Prostate gland (tissue), 2 donors: ENCODE results near the gene ANKMY1. TPM values are rescaled to one million over a fixed set of nuclear protein-coding genes. Genes with fewer than 3 reads are reported as not detected.

Experiments used
- DNase-seq: peaks from one replicate; pipeline ENCODE4 v3.0.0-alpha.2; 2019; ENCODE audit warnings: low spot score
- H3K27ac ChIP-seq, 2 donors: fragments of 200-600 bp; sonication (generic); 2 replicates each; pipeline ENCODE4 v1.5.1; 2017 to 2019
- H3K27me3 ChIP-seq: fragments of 200-600 bp; sonication (generic); replicated peaks from 2 replicates; pipeline ENCODE4 v1.5.1; 2019; ENCODE audit not compliant: insufficient read depth
- H3K36me3 ChIP-seq, 2 donors: fragments of 200-600 bp; sonication (generic); 1 replicate in 1 of 2; 2 replicates in 1 of 2; pipeline versions ENCODE4 v1.5.1 to v1.8.1; 2017 to 2019
- H3K4me1 ChIP-seq: fragments of 200-600 bp; sonication (generic); replicated peaks from 2 replicates; pipeline ENCODE4 v1.5.1; 2019
- H3K4me3 ChIP-seq, 2 donors: fragments of 200-600 bp; sonication (generic); 2 replicates each; pipeline ENCODE4 v1.5.1; 2017 to 2019
- H3K9me3 ChIP-seq: fragments of 200-600 bp; sonication (generic); 2 replicates; pipeline ENCODE4 v1.5.1; 2017
- CTCF ChIP-seq, 4 experiments: fragments of 200-600 bp in 2 of 4; fragments of 450-650 bp in 2 of 4; sonication (generic) in 2 of 4; IDR thresholded peaks; 1 replicate in 3 of 4; 2 replicates in 1 of 4; pipeline ENCODE4 v1.5.1; 2016 to 2019; ENCODE audit warnings: antibody characterized with exemption in 4 of 4, mild to moderate bottlenecking in 2 of 4, moderate library complexity in 2 of 4
- POLR2A ChIP-seq: fragments of 450-650 bp; IDR thresholded peaks from one replicate; pipeline ENCODE4 v1.6.1; 2016; ENCODE audit warnings: antibody characterized with exemption, mild to moderate bottlenecking
- POLR2AphosphoS5 ChIP-seq: sonication (generic); formaldehyde crosslinking; IDR thresholded peaks from one replicate; pipeline ENCODE4 v1.6.1; 2017; ENCODE audit warnings: antibody characterized with exemption
- WGBS: methylation state at CpG from one replicate; pipeline ENCODE4 v1.1.5; 2018; 5-methylcytosine and 5-hydroxymethylcytosine counted together
- intact Hi-C: fragments of 100-400 bp; cut with DNase I; formaldehyde crosslinking; loops from one replicate; pipeline ENCODE4 v1.14.2; 2022
- total RNA-seq, 2 donors: library from RNA; depleted of rRNA; stranded (reverse); fragments of >200 nt; gene quantifications; one replicate each; pipeline ENCODE4 v1.1.0, GENCODE V29; 2016

Gene ANKMY1
- total RNA-seq, 2 donors from 2014 or later, result 22.7 to 31.4 TPM

GRCh38 chr2:240519396-240520129 lies 38.2 kb downstream of the ANKMY1 start:
- intact Hi-C loops, result loop anchor here (10.0 kb wide), 1 partner anchor 185 kb away; no protein-coding TSS in a partner anchor
- Histone ChIP-seq H3K36me3 (no peaks in the 10 kb centered on the region), H3K9me3 (no peaks in the 10 kb centered on the region), H3K4me1 (no peaks in the 10 kb centered on the region), H3K4me3 (no peak overlapping the region), H3K27me3 (no peaks in the 10 kb centered on the region), H3K27ac (no peak overlapping the region)
- DNase-seq, result no peak
- WGBS, result 29% methylated on average over 25 of the region's 25 CpGs
- no peak for TF ChIP-seq CTCF (IDR thresholded peaks at IDR 0.05)
- no peak for TF ChIP-seq POLR2AphosphoS5
- no peak for TF ChIP-seq POLR2A

GRCh38 chr2:240518981-240519380 lies 38.8 kb downstream of the ANKMY1 start:
- TF ChIP-seq POLR2A, result no peak
- TF ChIP-seq CTCF (IDR thresholded peaks at IDR 0.05), result no peak
- no peak for TF ChIP-seq POLR2AphosphoS5
- no peak for DNase-seq
- Histone ChIP-seq H3K27me3 (no peaks in the 10 kb centered on the region), H3K9me3 (no peaks in the 10 kb centered on the region), H3K27ac (no peak overlapping the region), H3K4me3 (no peak overlapping the region), H3K4me1 (no peaks in the 10 kb centered on the region), H3K36me3 (no peaks in the 10 kb centered on the region)
- intact Hi-C loops, result loop anchor here (10.0 kb wide), 1 partner anchor 186 kb away; no protein-coding TSS in a partner anchor
- 88% methylated on average over 5 of the region's 5 CpGs for WGBS

DNA sequence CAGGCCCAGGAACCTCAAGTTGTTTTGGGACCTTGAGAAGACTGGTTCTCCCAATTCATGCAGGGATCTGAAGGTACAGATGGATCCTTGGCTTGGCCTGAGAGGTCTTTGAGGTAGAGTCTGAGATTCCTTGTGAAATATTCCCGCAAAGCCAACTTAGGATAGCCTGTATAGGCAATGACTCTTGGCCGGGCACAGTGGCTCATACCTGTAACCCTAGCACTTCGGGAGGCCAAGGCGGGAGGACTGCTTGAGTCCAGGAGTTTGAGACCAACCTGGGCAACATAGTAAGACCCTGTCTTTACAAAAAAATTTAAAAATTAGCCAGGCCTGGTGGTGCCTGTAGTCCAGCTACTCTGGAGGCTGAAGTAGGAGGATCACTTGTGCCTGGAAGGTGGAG lies 40.4 kb downstream of the ANKMY1 start:
- TF ChIP-seq POLR2A, result no peak
- TF ChIP-seq CTCF (IDR thresholded peaks at IDR 0.05), result no peak
- no peak for TF ChIP-seq POLR2AphosphoS5
- Histone ChIP-seq H3K4me1 (no peaks in the 10 kb centered on the region), H3K27me3 (no peaks in the 10 kb centered on the region), H3K27ac (no peak overlapping the region), H3K36me3 (no peaks in the 10 kb centered on the region), H3K4me3 (no peak overlapping the region), H3K9me3 (no peaks in the 10 kb centered on the region)
- DNase-seq, result no peak
- WGBS, result 100% methylated on average over 4 of the region's 4 CpGs
- intact Hi-C loops, result loop anchor here (10.0 kb wide), 1 partner anchor 187 kb away; no protein-coding TSS in a partner anchor

DNA sequence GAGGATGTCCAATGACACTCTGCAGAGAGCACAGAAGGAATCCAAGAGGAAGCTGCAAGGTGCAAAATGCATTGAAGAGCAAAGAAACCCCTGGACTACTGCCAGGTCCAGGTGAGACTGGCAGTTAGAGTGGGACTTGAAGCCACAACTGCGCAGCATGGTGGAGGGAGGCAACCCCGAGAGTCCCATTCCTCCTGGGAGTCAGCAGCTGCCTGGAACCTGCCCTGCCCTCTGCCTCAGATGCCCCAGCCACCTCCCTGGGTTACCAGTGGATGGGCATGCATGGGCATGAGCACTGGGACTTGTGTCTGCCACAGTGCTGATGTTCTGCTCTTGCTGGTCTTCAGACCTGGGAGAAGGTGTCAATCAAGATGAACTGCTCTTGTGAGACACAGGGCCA lies 43.2 kb downstream of the ANKMY1 start:
- H3K4me3 ChIP-seq, result no peak overlapping the region
- no peak for TF ChIP-seq POLR2A
- TF ChIP-seq POLR2AphosphoS5, result no peak
- no peak for TF ChIP-seq CTCF (IDR thresholded peaks at IDR 0.05)
- no peaks in the 10 kb centered on the region for H3K9me3 ChIP-seq
- no peaks in the 10 kb centered on the region for H3K36me3 ChIP-seq
- DNase-seq, result no peak
- H3K27ac ChIP-seq, result no peak overlapping the region
- no peaks in the 10 kb centered on the region for H3K27me3 ChIP-seq
- intact Hi-C loops, result loop anchor here (10.0 kb wide), 1 partner anchor 190 kb away; no protein-coding TSS in a partner anchor
- WGBS, result 81% methylated on average over 2 of the region's 2 CpGs
- H3K4me1 ChIP-seq, result no peaks in the 10 kb centered on the region
